PC-9 (cell line): Measurements from ENCODE around the gene MTMR3. TPM values are rescaled to one million over a fixed set of nuclear protein-coding genes. Genes with fewer than 3 reads are reported as not detected.

Experiments
- BruUV-seq: library from RNA; stranded (reverse); fragments of 400-500 nt; replicated peaks from 2 replicates; lab custom pipeline; 2021; lab: Mats Ljungman, UMichigan
- CTCF ChIA-PET: fragments of 300-600 bp; sonication (Branson Sonifier 250); formaldehyde crosslinking; loops from one replicate; lab custom pipeline; 2022; ENCODE audit warnings: antibody characterized with exemption; lab: Charles Lee
- POLR2A ChIA-PET: fragments of 300-600 bp; sonication (Branson Sonifier 250); formaldehyde crosslinking; loops from one replicate; lab custom pipeline; 2022; ENCODE audit warnings: antibody characterized with exemption; ENCODE audit not compliant: unreplicated experiment; lab: Charles Lee
- DNase-seq, 2 experiments: peaks; one replicate each; pipeline versions ENCODE4 v3.0.0 to v3.0.0-alpha.2; 2015 to 2022; ENCODE audit warnings: mixed read lengths in 1 of 2
- H2AFZ ChIP-seq: fragments of 200-600 bp; sonication (generic); 2 replicates; pipeline ENCODE4 v1.8.1; 2017; ENCODE audit warnings: antibody characterized with exemption
- H3F3A ChIP-seq: fragments of 200-600 bp; sonication (generic); 2 replicates; pipeline ENCODE4 v1.8.1; 2017; ENCODE audit warnings: antibody characterized with exemption, mild to moderate bottlenecking, low read depth; ENCODE audit not compliant: insufficient read depth
- H3K27ac ChIP-seq: fragments of 200-600 bp; sonication (generic); 2 replicates; pipeline ENCODE4 v1.6.1; 2016; ENCODE audit warnings: mixed run types
- H3K27me3 ChIP-seq: fragments of 200-600 bp; sonication (generic); 2 replicates; pipeline ENCODE4 v1.6.1; 2016; ENCODE audit warnings: low read depth, mixed run types; ENCODE audit not compliant: insufficient read depth
- H3K36me3 ChIP-seq: fragments of 200-600 bp; sonication (generic); 2 replicates; pipeline ENCODE4 v1.6.1; 2016; ENCODE audit warnings: low read depth, mixed run types
- H3K4me1 ChIP-seq: fragments of 200-600 bp; sonication (generic); replicated peaks from 2 replicates; pipeline ENCODE4 v1.6.1; 2016; ENCODE audit warnings: mixed run types; ENCODE audit not compliant: insufficient read depth
- H3K4me2 ChIP-seq: fragments of 200-600 bp; sonication (generic); 2 replicates; pipeline ENCODE4 v1.6.1; 2017; ENCODE audit warnings: mixed run types
- H3K4me3 ChIP-seq: fragments of 200-600 bp; sonication (generic); 2 replicates; pipeline ENCODE4 v1.6.1; 2016; ENCODE audit warnings: mixed run types
- H3K79me2 ChIP-seq: fragments of 200-600 bp; sonication (generic); 2 replicates; pipeline ENCODE4 v1.6.1; 2017; ENCODE audit warnings: low read depth, mixed run types
- H3K9me2 ChIP-seq: fragments of 200-600 bp; sonication (generic); 2 replicates; pipeline ENCODE4 v1.8.1; 2017; ENCODE audit warnings: mild to moderate bottlenecking; ENCODE audit not compliant: insufficient read depth
- H3K9me3 ChIP-seq: fragments of 200-600 bp; sonication (generic); 2 replicates; pipeline ENCODE4 v1.8.1; 2016; ENCODE audit warnings: low read depth; ENCODE audit not compliant: insufficient read depth
- H4K20me1 ChIP-seq: fragments of 200-600 bp; sonication (generic); 2 replicates; pipeline ENCODE4 v1.8.1; 2017; ENCODE audit not compliant: insufficient read depth
- CTCF ChIP-seq: fragments of 200-600 bp; sonication (generic); conservative IDR thresholded peaks from 2 replicates; pipeline ENCODE4 v1.6.1; 2017; ENCODE audit warnings: mixed run types, antibody characterized with exemption, mild to moderate bottlenecking, moderate library complexity
- EZH2 ChIP-seq: fragments of 200-600 bp; sonication (generic); IDR thresholded peaks from 2 replicates; pipeline ENCODE4 v1.8.0; 2017; ENCODE audit warnings: antibody characterized with exemption, low read depth
- intact Hi-C: fragments of 100-400 bp; cut with micrococcal nuclease; formaldehyde crosslinking; loops from one replicate; pipeline ENCODE4 v1.10.0; 2022; ENCODE audit not compliant: unreplicated experiment
- total RNA-seq: library from RNA; stranded (reverse); gene quantifications from 2 replicates; pipeline ENCODE4 v1.2.3, GENCODE V29; 2021

MTMR3 gene
- total RNA-seq, 1 experiment from 2014 or later, result 28.1 TPM

GRCh38 chr22:29987137-29987536 lies 104.2 kb downstream of the MTMR3 start:
- Histone ChIP-seq H4K20me1 (no peaks in the 10 kb centered on the region), H3K9me2 (no peaks in the 10 kb centered on the region), H3K9me3 (no peaks in the 10 kb centered on the region), H3K27ac (no peak overlapping the region), H2AFZ (no peak overlapping the region), H3K4me1 (no peaks in the 10 kb centered on the region), H3K4me2 (no peak overlapping the region), H3F3A (peaks cover 10% of the 10 kb centered on the region; the same call in 1 of the 2 replicates), H3K4me3 (no peak overlapping the region), H3K36me3 (peaks cover 17% of the 10 kb centered on the region), H3K27me3 (no peaks in the 10 kb centered on the region), H3K79me2 (no peaks in the 10 kb centered on the region)
- CTCF ChIA-PET, result no interaction called here
- no TSS peak for BruUV-seq
- no peak for DNase-seq
- TF ChIP-seq EZH2, result no peak
- TF ChIP-seq CTCF, result no peak
- intact Hi-C loops, result no loop called here
- POLR2A ChIA-PET, result interaction anchor here (0.6 kb wide), 1 partner anchor 8 kb away, joined by 3 read pairs; no protein-coding TSS in a partner anchor

- intact Hi-C loops, result no loop called here
- H3K9me2 ChIP-seq, result no peaks in the 10 kb centered on the region
- no peak overlapping the region for H2AFZ ChIP-seq
- H3K4me1 ChIP-seq, result peaks cover 14% of the 10 kb centered on the region
- no peaks in the 10 kb centered on the region for H4K20me1 ChIP-seq
- no peak for DNase-seq
- no peaks in the 10 kb centered on the region for H3K27me3 ChIP-seq
- TF ChIP-seq CTCF (no peak), EZH2 (no peak)
- ChIA-PET POLR2A (no interaction called here), CTCF (no interaction called here)
- H3K27ac ChIP-seq, result no peak overlapping the region
- no TSS peak for BruUV-seq
- H3F3A ChIP-seq, result peaks cover 25% of the 10 kb centered on the region
- no peak overlapping the region for H3K4me2 ChIP-seq
- peaks cover 17% of the 10 kb centered on the region for H3K36me3 ChIP-seq
- H3K79me2 ChIP-seq, result no peaks in the 10 kb centered on the region
- H3K9me3 ChIP-seq, result no peaks in the 10 kb centered on the region
- H3K4me3 ChIP-seq, result no peak overlapping the region
Measured at GRCh38 chr22:29988719-29989118, 105.7 kb downstream of the MTMR3 start.

- POLR2A ChIA-PET, result interaction anchor here (0.7 kb wide), 1 partner anchor 77 kb away, joined by 3 read pairs; no protein-coding TSS in a partner anchor
- CTCF ChIA-PET, result no interaction called here
Measured at GRCh38 chr22:29989446-29989845, 106.5 kb downstream of the MTMR3 start.

More at GRCh38 chr22:29989446-29989845, 106.5 kb downstream of the MTMR3 start:
- Histone ChIP-seq H3K9me3 (no peaks in the 10 kb centered on the region), H3K9me2 (no peaks in the 10 kb centered on the region), H3K4me1 (peaks cover 22% of the 10 kb centered on the region), H3K79me2 (no peaks in the 10 kb centered on the region), H3K27me3 (no peaks in the 10 kb centered on the region), H3K36me3 (peaks cover 17% of the 10 kb centered on the region), H3K27ac (no peak overlapping the region), H4K20me1 (no peaks in the 10 kb centered on the region), H3F3A (peaks cover 33% of the 10 kb centered on the region), H3K4me2 (no peak overlapping the region), H2AFZ (no peak overlapping the region), H3K4me3 (no peak overlapping the region)
- intact Hi-C loops, result no loop called here
- no TSS peak for BruUV-seq
- no peak for DNase-seq
- no peak for TF ChIP-seq EZH2
